GM23338 (cell line): ENCODE results near the gene DKK1. TPM values are rescaled to one million over a fixed set of nuclear protein-coding genes. Genes with fewer than 3 reads are reported as not detected.

Experiments
- ATAC-seq: fragments of 200-7000 bp; cut with Tn5 transposase; 3 replicates; pipeline ENCODE4 v1.9.1; 2020
- DNase-seq: peaks from one replicate; pipeline ENCODE4 v3.0.0-alpha.2; 2015; ENCODE audit warnings: low spot score
- H2AFZ ChIP-seq: fragments of 200-600 bp; sonication (generic); 2 replicates; pipeline ENCODE4 v1.8.0; 2016; ENCODE audit warnings: antibody characterized with exemption, mild to moderate bottlenecking, moderate library complexity
- H3F3A ChIP-seq: fragments of 200-600 bp; sonication (generic); replicated peaks from 2 replicates; pipeline ENCODE4 v1.8.0; 2017; ENCODE audit warnings: antibody characterized with exemption, mixed run types, low read depth
- H3K27ac ChIP-seq: fragments of 200-600 bp; sonication (generic); 2 replicates; pipeline ENCODE4 v1.6.1; 2016; ENCODE audit warnings: low read depth
- H3K27me3 ChIP-seq: fragments of 200-600 bp; sonication (generic); 2 replicates; pipeline ENCODE4 v1.8.0; 2016; ENCODE audit warnings: mild to moderate bottlenecking, mixed run types, moderate library complexity; ENCODE audit not compliant: insufficient read depth
- H3K36me3 ChIP-seq: fragments of 200-600 bp; sonication (generic); 2 replicates; pipeline ENCODE4 v1.8.0; 2016; ENCODE audit warnings: mild to moderate bottlenecking; ENCODE audit not compliant: insufficient read depth
- H3K4me1 ChIP-seq: fragments of 200-600 bp; sonication (generic); 2 replicates; pipeline ENCODE4 v1.8.0; 2016; ENCODE audit warnings: mild to moderate bottlenecking, moderate library complexity; ENCODE audit not compliant: insufficient read depth
- H3K4me2 ChIP-seq: fragments of 200-600 bp; sonication (generic); 2 replicates; pipeline ENCODE4 v1.7.1; 2017; ENCODE audit warnings: mixed run types
- H3K4me3 ChIP-seq: fragments of 200-600 bp; sonication (generic); 2 replicates; pipeline ENCODE4 v1.6.1; 2016; ENCODE audit warnings: mixed run types
- H3K79me2 ChIP-seq: fragments of 200-600 bp; sonication (generic); replicated peaks from 2 replicates; pipeline ENCODE4 v1.8.0; 2017; ENCODE audit warnings: mild to moderate bottlenecking; ENCODE audit not compliant: insufficient read depth
- H3K9me2 ChIP-seq: fragments of 200-600 bp; sonication (generic); 2 replicates; pipeline ENCODE4 v1.8.0; 2017; ENCODE audit not compliant: insufficient read depth
- H4K20me1 ChIP-seq: fragments of 200-600 bp; sonication (generic); replicated peaks from 2 replicates; pipeline ENCODE4 v1.8.0; 2017; ENCODE audit warnings: mild to moderate bottlenecking; ENCODE audit not compliant: insufficient read depth
- H3K27ac Mint-ChIP-seq: 2 replicates; pipeline ENCODE4 v1.8.0; 2020; ENCODE audit warnings: inconsistent platforms, mild to moderate bottlenecking, moderate library complexity, mixed read lengths
- H3K27me3 Mint-ChIP-seq: 3 replicates; pipeline ENCODE4 v1.8.0; 2022; ENCODE audit warnings: low read depth, mild to moderate bottlenecking, moderate library complexity, mixed read lengths, inconsistent platforms; ENCODE audit not compliant: insufficient read depth, poor library complexity
- H3K36me3 Mint-ChIP-seq: 3 replicates; pipeline ENCODE4 v1.8.0; 2021; ENCODE audit warnings: low read depth, mild to moderate bottlenecking, inconsistent platforms, moderate library complexity, mixed read lengths
- H3K4me1 Mint-ChIP-seq: 3 replicates; pipeline ENCODE4 v1.8.0; 2020; ENCODE audit warnings: mild to moderate bottlenecking, inconsistent platforms, mixed read lengths
- H3K4me3 Mint-ChIP-seq: 3 replicates; pipeline ENCODE4 v1.8.0; 2021; ENCODE audit warnings: moderate library complexity, mild to moderate bottlenecking, inconsistent platforms, mixed read lengths
- H3K9me3 Mint-ChIP-seq: 3 replicates; pipeline ENCODE4 v1.8.0; 2020; ENCODE audit warnings: moderate library complexity, mild to moderate bottlenecking, inconsistent platforms, mixed read lengths
- ETS1 ChIP-seq: IDR thresholded peaks from 2 replicates; pipeline ENCODE4 v1.6.1; 2016; ENCODE audit warnings: antibody characterized with exemption
- EZH2 ChIP-seq: fragments of 200-600 bp; sonication (generic); IDR thresholded peaks from one replicate; pipeline ENCODE4 v1.8.0; 2017; ENCODE audit warnings: antibody characterized with exemption, mild to moderate bottlenecking, low read depth; ENCODE audit not compliant: unreplicated experiment
- EZH2phosphoT487 ChIP-seq: fragments of 200-600 bp; sonication (generic); IDR thresholded peaks from one replicate; pipeline ENCODE4 v1.8.1; 2018; ENCODE audit warnings: antibody characterized with exemption; ENCODE audit not compliant: unreplicated experiment
- NANOG ChIP-seq: IDR thresholded peaks from 2 replicates; pipeline ENCODE4 v1.6.1; 2016; ENCODE audit warnings: antibody characterized with exemption, borderline replicate concordance
- REST ChIP-seq: IDR thresholded peaks from one replicate; pipeline ENCODE4 v1.6.1; 2018; ENCODE audit warnings: antibody characterized with exemption; ENCODE audit not compliant: unreplicated experiment
- STAT1 ChIP-seq: IDR thresholded peaks from one replicate; pipeline ENCODE4 v1.6.1; 2016; ENCODE audit warnings: antibody characterized with exemption; ENCODE audit not compliant: unreplicated experiment
- ZNF114 ChIP-seq: fragments of 250-450 bp; sonication (Bioruptor Pico); IDR thresholded peaks from 2 replicates; pipeline ENCODE4 v1.5.0; 2020; ENCODE audit warnings: mild to moderate bottlenecking, moderate library complexity
- ZNF331 ChIP-seq: fragments of 250-450 bp; sonication (Bioruptor Pico); IDR thresholded peaks from 2 replicates; pipeline ENCODE4 v1.5.0; 2020; ENCODE audit warnings: low read depth, mild to moderate bottlenecking, moderate library complexity
- ZNF462 ChIP-seq: fragments of 250-450 bp; sonication (Bioruptor Pico); IDR thresholded peaks from 2 replicates; pipeline ENCODE4 v1.5.0; 2020; ENCODE audit warnings: mild to moderate bottlenecking, moderate library complexity
- polyA plus RNA-seq: library from polyadenylated mRNA; unstranded; fragments of >200 nt; fragmentation: Nextera tagmentation; extraction: Ambion mirVana; gene quantifications from 2 replicates; pipeline ENCODE4 v1.2.1, GENCODE V29; 2016
- total RNA-seq: library from RNA; depleted of rRNA; stranded (reverse); fragments of >200 nt; shearing (Covaris generic); gene quantifications from 2 replicates; pipeline ENCODE4 v1.2.3, GENCODE V29; 2014

DKK1 gene
- total and polyA plus RNA-seq, 2 experiments from 2014 or later: 0.45 TPM; not detected in 1

- 0 out of 2 replicates have a peak, but pooled peaks have one; percentile 26 for TF ChIP-seq ZNF114 (CRISPR knock-in tag)
- no peak for TF ChIP-seq EZH2phosphoT487
Observed at GRCh38 chr10:52313933-52314821, at the start of gene DKK1 (continued).

- Histone ChIP-seq H3K4me2 (peak overlapping the region; percentile 27), H3K4me1 (peaks cover 13% of the 10 kb centered on the region), H4K20me1 (no peaks in the 10 kb centered on the region), H3K79me2 (no peaks in the 10 kb centered on the region), H3K27ac (no peak overlapping the region), H3K9me2 (no peaks in the 10 kb centered on the region), H3F3A (no peaks in the 10 kb centered on the region), H3K27me3 (no peaks in the 10 kb centered on the region), H3K4me3 (no peak overlapping the region), H2AFZ (no peak overlapping the region), H3K36me3 (no peaks in the 10 kb centered on the region)
- H3K4me3 Mint-ChIP-seq: no peak overlapping the region
- peak overlapping the region; percentile 22; the same call in 1 of the 2 replicates for H3K27ac Mint-ChIP-seq
- no peaks in the 10 kb centered on the region for H3K27me3 Mint-ChIP-seq
- H3K36me3 Mint-ChIP-seq: no peaks in the 10 kb centered on the region
- ATAC-seq (no peak), DNase-seq (no peak)
- H3K4me1 Mint-ChIP-seq: peaks cover 18% of the 10 kb centered on the region
- H3K9me3 Mint-ChIP-seq: no peaks in the 10 kb centered on the region
- TF ChIP-seq ZNF462 (CRISPR knock-in tag): no peak
- TF ChIP-seq STAT1: no peak
- no peak for TF ChIP-seq EZH2
- TF ChIP-seq REST: no peak
- no peak for TF ChIP-seq EZH2phosphoT487
- no peak for TF ChIP-seq NANOG
- no peak for TF ChIP-seq ZNF114 (CRISPR knock-in tag)
- no peak for TF ChIP-seq ETS1
- TF ChIP-seq ZNF331: no peak
Observed at GRCh38 chr10:52265131-52265926, 48.8 kb upstream of the DKK1 start.
